ENCODE results near the gene PROSER2. TPM values are rescaled to one million over a fixed set of nuclear protein-coding genes. Genes with fewer than 3 reads are reported as not detected.
A peak's percentile ranks its signal among the peaks of the same experiment; 100 is the strongest.

PROSER2 gene
- polyA plus RNA-seq, 2 of the 4 experiments (the other 2 are of a cell fraction) = 10.1 to 14.4 TPM

DNA sequence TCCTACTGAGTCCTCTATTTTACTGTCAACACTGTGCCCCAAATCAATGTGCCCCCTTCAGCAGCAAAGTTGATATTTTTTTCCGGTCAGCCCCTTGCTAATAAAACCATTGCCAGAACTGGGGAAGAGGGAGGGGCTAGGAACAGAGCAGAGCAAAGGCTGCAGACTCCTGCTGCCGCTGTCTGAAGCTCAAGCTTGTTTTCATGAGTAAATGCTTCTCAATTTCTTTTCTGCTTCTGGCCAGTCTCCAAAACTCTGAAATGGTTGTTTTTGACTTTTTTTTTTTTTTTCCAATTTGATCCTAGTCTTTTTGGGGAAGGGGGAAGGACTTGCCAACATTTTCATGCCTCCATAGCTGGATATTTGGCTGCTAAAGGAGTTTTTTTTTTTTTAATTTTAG is 26.7 kb upstream of the PROSER2 start (continued):
- no peak for TF ChIP-seq NPAS2 (CRISPR knock-in tag; IDR thresholded peaks at IDR 0.05; ENCODE audit: borderline replicate concordance)
- TF ChIP-seq HOXB13 (CRISPR knock-in tag; IDR thresholded peaks at IDR 0.05; ENCODE audit: low read depth) = no peak
- TF ChIP-seq MAZ (IDR thresholded peaks at IDR 0.05; ENCODE audit: borderline replicate concordance, low read depth, low read length) = no peak
- no peak for TF ChIP-seq TP53 (CRISPR knock-in tag; IDR thresholded peaks at IDR 0.05)
- no peak for TF ChIP-seq PHF8 (IDR thresholded peaks at IDR 0.05; ENCODE audit: borderline replicate concordance, low read depth)
- TF ChIP-seq CHD2 (IDR thresholded peaks at IDR 0.05; ENCODE audit: low read length, partially characterized antibody) = no peak
- no peak for TF ChIP-seq TFCP2L1 (CRISPR knock-in tag; IDR thresholded peaks at IDR 0.05)
- TF ChIP-seq RCOR1 (IDR thresholded peaks at IDR 0.05; ENCODE audit: low read depth, low read length) = no peak
- TF ChIP-seq, protein P1, sequence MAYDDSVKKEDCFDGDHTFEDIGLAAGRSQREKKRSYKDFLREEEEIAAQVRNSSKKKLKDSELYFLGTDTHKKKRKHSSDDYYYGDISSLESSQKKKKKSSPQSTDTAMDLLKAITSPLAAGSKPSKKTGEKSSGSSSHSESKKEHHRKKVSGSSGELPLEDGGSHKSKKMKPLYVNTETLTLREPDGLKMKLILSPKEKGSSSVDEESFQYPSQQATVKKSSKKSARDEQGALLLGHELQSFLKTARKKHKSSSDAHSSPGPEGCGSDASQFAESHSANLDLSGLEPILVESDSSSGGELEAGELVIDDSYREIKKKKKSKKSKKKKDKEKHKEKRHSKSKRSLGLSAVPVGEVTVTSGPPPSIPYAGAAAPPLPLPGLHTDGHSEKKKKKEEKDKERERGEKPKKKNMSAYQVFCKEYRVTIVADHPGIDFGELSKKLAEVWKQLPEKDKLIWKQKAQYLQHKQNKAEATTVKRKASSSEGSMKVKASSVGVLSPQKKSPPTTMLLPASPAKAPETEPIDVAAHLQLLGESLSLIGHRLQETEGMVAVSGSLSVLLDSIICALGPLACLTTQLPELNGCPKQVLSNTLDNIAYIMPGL (CRISPR knock-in tag; IDR thresholded peaks at IDR 0.05; ENCODE audit: borderline replicate concordance) = no peak

DNA sequence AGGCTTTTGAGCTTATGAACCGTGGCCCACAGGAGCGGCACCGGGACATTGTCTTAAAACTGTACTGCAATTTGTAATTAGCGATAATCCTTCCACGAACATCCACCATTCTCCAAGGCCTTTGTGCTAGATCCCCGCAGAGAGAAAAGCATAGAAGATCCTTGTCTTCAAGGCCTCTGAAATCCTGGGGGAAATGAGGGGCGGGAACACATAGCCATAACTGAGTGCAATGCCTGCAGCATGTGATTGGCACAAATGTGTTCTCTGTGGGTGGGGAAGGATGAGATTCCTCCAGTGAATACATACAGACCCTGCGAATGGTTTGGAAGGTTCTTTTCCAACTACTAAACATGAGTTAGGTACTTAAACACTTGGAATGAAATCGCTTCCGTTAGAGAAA is 25.9 kb upstream of the PROSER2 start:
- H3K4me3 ChIP-seq = no peak overlapping the region
- DNase-seq (ENCODE audit: low read depth in 1 of 2, low spot score in 1 of 2) (no peak), ATAC-seq (no peak), FAIRE-seq (no peak)
- H3K4me2 ChIP-seq = no peak overlapping the region
- H3K27ac ChIP-seq = no peak overlapping the region
- no peaks in the 10 kb centered on the region for H3K9me3 ChIP-seq
- ChIA-PET CTCF (interaction anchor here (1.9 to 5.0 kb wide), 3 partner anchors 15 to 189 kb away, joined by 9 to 27 read pairs (median 9); no protein-coding TSS in a partner anchor), POLR2A (no interaction called here)
- H3K4me1 ChIP-seq = peaks cover 30% of the 10 kb centered on the region
- WGBS (ENCODE audit: missing lambda C conversion rate) = 96% methylated on average over 10 of the region's 10 CpGs
- TF ChIP-seq PHF8 (IDR thresholded peaks at IDR 0.05; ENCODE audit: borderline replicate concordance, low read depth) = no peak
- no peak for TF ChIP-seq NPAS2 (CRISPR knock-in tag; IDR thresholded peaks at IDR 0.05; ENCODE audit: borderline replicate concordance)
- TF ChIP-seq RNF2 (IDR thresholded peaks at IDR 0.05; ENCODE audit: borderline replicate concordance, low read depth) = no peak
- no peak for TF ChIP-seq KDM1A (IDR thresholded peaks at IDR 0.05; ENCODE audit: low read depth)
- TF ChIP-seq HEYL (CRISPR knock-in tag; IDR thresholded peaks at IDR 0.05) = no peak
- no peak for TF ChIP-seq FOSL2 (IDR thresholded peaks at IDR 0.05)
- no peak for TF ChIP-seq FOSL2 (CRISPR knock-in tag; IDR thresholded peaks at IDR 0.05)
- no peak for TF ChIP-seq POLR2A (IDR thresholded peaks at IDR 0.05; ENCODE audit: low read length)
- no peak for TF ChIP-seq ZNF302 (CRISPR knock-in tag; IDR thresholded peaks at IDR 0.05)
- no peak for TF ChIP-seq CHD2 (IDR thresholded peaks at IDR 0.05; ENCODE audit: low read length, partially characterized antibody)
- no peak for TF ChIP-seq GATA3 (IDR thresholded peaks at IDR 0.05; ENCODE audit: borderline replicate concordance)

DNA sequence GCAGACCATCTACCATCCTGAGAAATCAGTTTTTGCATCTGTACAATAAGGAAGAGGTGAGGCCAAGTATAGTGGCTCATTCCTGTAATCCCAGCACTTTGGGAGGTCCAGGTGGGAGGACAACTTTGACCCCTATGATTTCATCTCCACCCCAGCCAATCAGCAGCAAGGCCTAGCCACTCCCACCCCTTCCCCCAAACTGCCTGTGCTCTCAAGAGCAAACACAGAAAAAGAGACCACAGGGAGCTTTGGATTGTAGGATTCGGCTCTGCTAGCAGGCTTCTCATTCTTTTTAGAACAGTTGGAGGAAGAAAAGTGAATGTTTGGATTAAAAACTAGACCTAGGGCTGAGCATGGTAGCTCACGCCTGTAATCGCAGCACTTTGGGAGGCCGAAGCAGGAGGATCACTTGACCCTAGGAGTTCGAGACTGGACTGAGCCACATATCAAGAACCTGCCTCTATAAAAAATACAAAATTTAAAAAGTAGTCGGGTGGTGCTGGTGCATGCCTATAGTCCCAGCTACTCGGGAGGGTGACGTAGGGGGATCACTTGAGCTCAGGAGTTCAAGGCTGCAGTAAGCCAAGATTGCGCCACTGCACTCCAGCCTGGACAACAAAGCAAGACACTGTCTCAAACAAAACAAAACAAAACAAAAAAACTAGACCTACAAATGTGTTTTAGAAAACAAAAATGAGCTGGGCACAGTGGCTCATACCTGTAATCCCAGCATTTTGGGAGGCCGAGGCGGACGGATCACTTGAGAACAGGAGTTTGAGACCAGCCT is 25.1 kb upstream of the PROSER2 start:
- ATAC-seq = no peak
- ChIA-PET POLR2A (no interaction called here), CTCF (interaction anchor here (0.8 to 5.0 kb wide), 5 partner anchors 15 to 205 kb away, joined by 3 to 27 read pairs (median 9); no protein-coding TSS in a partner anchor)
- no peak overlapping the region for H3K4me2 ChIP-seq
- H3K9me3 ChIP-seq = no peaks in the 10 kb centered on the region
- WGBS (ENCODE audit: missing lambda C conversion rate) = 86% methylated on average over 12 of the region's 12 CpGs
- DNase-seq (ENCODE audit: low read depth in 1 of 2, low spot score in 1 of 2) = peak in 1 of 2 experiments; percentile 18
- no peak for TF ChIP-seq TFCP2L1 (CRISPR knock-in tag; IDR thresholded peaks at IDR 0.05)
- TF ChIP-seq KDM1A (IDR thresholded peaks at IDR 0.05; ENCODE audit: low read depth) = no peak
- no peak for TF ChIP-seq ZSCAN20 (CRISPR knock-in tag; IDR thresholded peaks at IDR 0.05)
- TF ChIP-seq EP300 (IDR thresholded peaks at IDR 0.05) = no peak
- TF ChIP-seq, protein P2, sequence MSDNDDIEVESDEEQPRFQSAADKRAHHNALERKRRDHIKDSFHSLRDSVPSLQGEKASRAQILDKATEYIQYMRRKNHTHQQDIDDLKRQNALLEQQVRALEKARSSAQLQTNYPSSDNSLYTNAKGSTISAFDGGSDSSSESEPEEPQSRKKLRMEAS (IDR thresholded peaks at IDR 0.05) = no peak
- TF ChIP-seq HOXB13 (CRISPR knock-in tag; IDR thresholded peaks at IDR 0.05; ENCODE audit: low read depth) = no peak
- TF ChIP-seq, protein P3, sequence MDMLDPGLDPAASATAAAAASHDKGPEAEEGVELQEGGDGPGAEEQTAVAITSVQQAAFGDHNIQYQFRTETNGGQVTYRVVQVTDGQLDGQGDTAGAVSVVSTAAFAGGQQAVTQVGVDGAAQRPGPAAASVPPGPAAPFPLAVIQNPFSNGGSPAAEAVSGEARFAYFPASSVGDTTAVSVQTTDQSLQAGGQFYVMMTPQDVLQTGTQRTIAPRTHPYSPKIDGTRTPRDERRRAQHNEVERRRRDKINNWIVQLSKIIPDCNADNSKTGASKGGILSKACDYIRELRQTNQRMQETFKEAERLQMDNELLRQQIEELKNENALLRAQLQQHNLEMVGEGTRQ (IDR thresholded peaks at IDR 0.05) = no peak
- TF ChIP-seq, protein P4, sequence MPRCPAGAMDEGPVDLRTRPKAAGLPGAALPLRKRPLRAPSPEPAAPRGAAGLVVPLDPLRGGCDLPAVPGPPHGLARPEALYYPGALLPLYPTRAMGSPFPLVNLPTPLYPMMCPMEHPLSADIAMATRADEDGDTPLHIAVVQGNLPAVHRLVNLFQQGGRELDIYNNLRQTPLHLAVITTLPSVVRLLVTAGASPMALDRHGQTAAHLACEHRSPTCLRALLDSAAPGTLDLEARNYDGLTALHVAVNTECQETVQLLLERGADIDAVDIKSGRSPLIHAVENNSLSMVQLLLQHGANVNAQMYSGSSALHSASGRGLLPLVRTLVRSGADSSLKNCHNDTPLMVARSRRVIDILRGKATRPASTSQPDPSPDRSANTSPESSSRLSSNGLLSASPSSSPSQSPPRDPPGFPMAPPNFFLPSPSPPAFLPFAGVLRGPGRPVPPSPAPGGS (IDR thresholded peaks at IDR 0.05) = no peak
- TF ChIP-seq, protein P5, sequence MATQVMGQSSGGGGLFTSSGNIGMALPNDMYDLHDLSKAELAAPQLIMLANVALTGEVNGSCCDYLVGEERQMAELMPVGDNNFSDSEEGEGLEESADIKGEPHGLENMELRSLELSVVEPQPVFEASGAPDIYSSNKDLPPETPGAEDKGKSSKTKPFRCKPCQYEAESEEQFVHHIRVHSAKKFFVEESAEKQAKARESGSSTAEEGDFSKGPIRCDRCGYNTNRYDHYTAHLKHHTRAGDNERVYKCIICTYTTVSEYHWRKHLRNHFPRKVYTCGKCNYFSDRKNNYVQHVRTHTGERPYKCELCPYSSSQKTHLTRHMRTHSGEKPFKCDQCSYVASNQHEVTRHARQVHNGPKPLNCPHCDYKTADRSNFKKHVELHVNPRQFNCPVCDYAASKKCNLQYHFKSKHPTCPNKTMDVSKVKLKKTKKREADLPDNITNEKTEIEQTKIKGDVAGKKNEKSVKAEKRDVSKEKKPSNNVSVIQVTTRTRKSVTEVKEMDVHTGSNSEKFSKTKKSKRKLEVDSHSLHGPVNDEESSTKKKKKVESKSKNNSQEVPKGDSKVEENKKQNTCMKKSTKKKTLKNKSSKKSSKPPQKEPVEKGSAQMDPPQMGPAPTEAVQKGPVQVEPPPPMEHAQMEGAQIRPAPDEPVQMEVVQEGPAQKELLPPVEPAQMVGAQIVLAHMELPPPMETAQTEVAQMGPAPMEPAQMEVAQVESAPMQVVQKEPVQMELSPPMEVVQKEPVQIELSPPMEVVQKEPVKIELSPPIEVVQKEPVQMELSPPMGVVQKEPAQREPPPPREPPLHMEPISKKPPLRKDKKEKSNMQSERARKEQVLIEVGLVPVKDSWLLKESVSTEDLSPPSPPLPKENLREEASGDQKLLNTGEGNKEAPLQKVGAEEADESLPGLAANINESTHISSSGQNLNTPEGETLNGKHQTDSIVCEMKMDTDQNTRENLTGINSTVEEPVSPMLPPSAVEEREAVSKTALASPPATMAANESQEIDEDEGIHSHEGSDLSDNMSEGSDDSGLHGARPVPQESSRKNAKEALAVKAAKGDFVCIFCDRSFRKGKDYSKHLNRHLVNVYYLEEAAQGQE (IDR thresholded peaks at IDR 0.05) = no peak
- TF ChIP-seq RCOR1 (IDR thresholded peaks at IDR 0.05; ENCODE audit: low read depth, low read length) = no peak
- TF ChIP-seq MYC (IDR thresholded peaks at IDR 0.05; ENCODE audit: borderline replicate concordance, low read length) = no peak
- no peak for TF ChIP-seq JUN (IDR thresholded peaks at IDR 0.05)
- no peak for TF ChIP-seq HOXA7 (CRISPR knock-in tag; IDR thresholded peaks at IDR 0.05)
- TF ChIP-seq PHF8 (IDR thresholded peaks at IDR 0.05; ENCODE audit: borderline replicate concordance, low read depth) = no peak
- H3K27ac ChIP-seq = no peak overlapping the region
- FAIRE-seq = no peak
- no peak overlapping the region for H3K4me3 ChIP-seq
- peaks cover 30% of the 10 kb centered on the region for H3K4me1 ChIP-seq

Data from A549 (cell line).